Lower leg skin (tissue), 3 donors: ENCODE results near the gene CCNI2.

ENCODE experiments used
- CTCF ChIP-seq, 3 donors: fragments of 450-650 bp; IDR thresholded peaks; one replicate each; pipeline ENCODE4 v1.5.1; 2016; ENCODE audit warnings: antibody characterized with exemption in 3 of 3, mild to moderate bottlenecking in 3 of 3, moderate library complexity in 2 of 3
- POLR2A ChIP-seq, 2 donors: fragments of 450-650 bp; IDR thresholded peaks; one replicate each; pipeline ENCODE4 v1.6.1; 2016 to 2017; ENCODE audit warnings: antibody characterized with exemption in 2 of 2, mild to moderate bottlenecking in 1 of 2, moderate library complexity in 1 of 2

- TF ChIP-seq CTCF (IDR thresholded peaks at IDR 0.05), result no peak
- no peak for TF ChIP-seq POLR2A (IDR thresholded peaks at IDR 0.05)
Measured at GRCh38 chr5:132749506-132749905, 2.3 kb downstream of the CCNI2 start.
